DOHH2 (cell line): ENCODE data around the gene ASMTL.

Source experiments
- H3F3A ChIP-seq: fragments of 200-600 bp; sonication (generic), shearing (Covaris generic); 2 replicates; pipeline ENCODE4 v1.6.0; 2016; ENCODE audit warnings: antibody characterized with exemption, mild to moderate bottlenecking; ENCODE audit not compliant: control insufficient read depth, insufficient read depth
- H3K27ac ChIP-seq: fragments of 200-600 bp; sonication (generic); 2 replicates; pipeline ENCODE4 v1.5.1; 2014; ENCODE audit warnings: low read depth, mild to moderate bottlenecking, low read length, moderate library complexity
- H3K27me3 ChIP-seq: fragments of 200-600 bp; sonication (generic); 2 replicates; pipeline ENCODE4 v1.6.1; 2014; ENCODE audit warnings: mild to moderate bottlenecking, low read length, mixed read lengths; ENCODE audit not compliant: control insufficient read depth
- H3K36me3 ChIP-seq: fragments of 200-600 bp; sonication (generic); 2 replicates; pipeline ENCODE4 v1.6.1; 2014; ENCODE audit warnings: mild to moderate bottlenecking, low read length, moderate library complexity, mixed read lengths; ENCODE audit not compliant: control insufficient read depth
- H3K4me1 ChIP-seq: fragments of 200-600 bp; sonication (generic); 2 replicates; pipeline ENCODE4 v1.6.1; 2014; ENCODE audit warnings: mild to moderate bottlenecking, low read length, mixed read lengths; ENCODE audit not compliant: control insufficient read depth
- H3K4me2 ChIP-seq: fragments of 200-600 bp; sonication (generic); 2 replicates; pipeline ENCODE4 v1.6.0; 2014; ENCODE audit warnings: mild to moderate bottlenecking, low read length, moderate library complexity
- H3K4me3 ChIP-seq: fragments of 200-600 bp; sonication (generic); 2 replicates; pipeline ENCODE4 v1.5.1; 2014; ENCODE audit warnings: mild to moderate bottlenecking, low read length, mixed read lengths
- H3K79me2 ChIP-seq: fragments of 200-600 bp; sonication (generic); 2 replicates; pipeline ENCODE4 v1.6.1; 2014; ENCODE audit warnings: mild to moderate bottlenecking, low read length, mixed read lengths; ENCODE audit not compliant: control insufficient read depth
- H3K9me2 ChIP-seq: fragments of 200-600 bp; sonication (generic); replicated peaks from 2 replicates; pipeline ENCODE4 v1.6.1; 2014; ENCODE audit warnings: mild to moderate bottlenecking, low read length, mixed read lengths; ENCODE audit not compliant: control insufficient read depth
- H3K9me3 ChIP-seq: fragments of 200-600 bp; sonication (generic); 2 replicates; pipeline ENCODE4 v1.6.1; 2014; ENCODE audit warnings: antibody characterized with exemption, low read length, mixed read lengths; ENCODE audit not compliant: control insufficient read depth, insufficient read depth
- H4K20me1 ChIP-seq: fragments of 200-600 bp; sonication (generic); 2 replicates; pipeline ENCODE4 v1.6.0; 2014; ENCODE audit warnings: low read depth, mild to moderate bottlenecking, antibody characterized with exemption, low read length, moderate library complexity; ENCODE audit not compliant: control insufficient read depth, insufficient read depth
- CTCF ChIP-seq: fragments of 200-600 bp; sonication (generic); IDR thresholded peaks from one replicate; pipeline ENCODE4 v1.5.1; 2014; ENCODE audit warnings: antibody characterized with exemption, mild to moderate bottlenecking, low read depth, low read length; ENCODE audit not compliant: poor library complexity, severe bottlenecking
- EZH2phosphoT487 ChIP-seq: fragments of 200-600 bp; sonication (generic); IDR thresholded peaks from 2 replicates; pipeline ENCODE4 v1.6.1; 2017; ENCODE audit warnings: borderline replicate concordance, mild to moderate bottlenecking, antibody characterized with exemption, low read length, moderate library complexity, mixed read lengths

Gene ASMTL

GRCh38 chrX:1395646-1396216, 57.0 kb downstream of the ASMTL start:
- Histone ChIP-seq H3K9me3 (no peaks in the 10 kb centered on the region), H3F3A (peaks cover 6% of the 10 kb centered on the region), H3K4me3 (no peak overlapping the region), H4K20me1 (peaks cover 6% of the 10 kb centered on the region), H3K79me2 (peaks cover 58% of the 10 kb centered on the region), H3K36me3 (peaks cover 80% of the 10 kb centered on the region), H3K4me2 (peak overlapping the region; percentile 68; the same call in 1 of the 2 replicates), H3K27me3 (no peaks in the 10 kb centered on the region), H3K27ac (no peak overlapping the region), H3K9me2 (no peaks in the 10 kb centered on the region), H3K4me1 (peaks cover 31% of the 10 kb centered on the region)
- TF ChIP-seq EZH2phosphoT487: no peak
- TF ChIP-seq CTCF: no peak

GRCh38 chrX:1394731-1395501, 57.8 kb downstream of the ASMTL start:
- TF ChIP-seq CTCF (no peak), EZH2phosphoT487 (no peak)
- Histone ChIP-seq H3K4me3 (peak overlapping the region; percentile 99; the same call in 1 of the 2 replicates), H3K27ac (no peak overlapping the region), H3K9me2 (no peaks in the 10 kb centered on the region), H3K27me3 (no peaks in the 10 kb centered on the region), H3K9me3 (no peaks in the 10 kb centered on the region), H3K4me1 (peaks cover 39% of the 10 kb centered on the region), H4K20me1 (peaks cover 15% of the 10 kb centered on the region), H3K4me2 (peak overlapping the region; percentile 68), H3F3A (peaks cover 14% of the 10 kb centered on the region), H3K36me3 (peaks cover 82% of the 10 kb centered on the region), H3K79me2 (peaks cover 66% of the 10 kb centered on the region)

GRCh38 chrX:1393871-1394615, 58.7 kb downstream of the ASMTL start:
- H3K4me3 ChIP-seq: peak overlapping the region; percentile 99
- peaks cover 23% of the 10 kb centered on the region for H4K20me1 ChIP-seq
- no peak overlapping the region for H3K27ac ChIP-seq
- TF ChIP-seq EZH2phosphoT487 (no peak), CTCF (no peak)
- H3F3A ChIP-seq: peaks cover 21% of the 10 kb centered on the region
- peaks cover 82% of the 10 kb centered on the region for H3K36me3 ChIP-seq
- H3K9me2 ChIP-seq: no peaks in the 10 kb centered on the region
- no peaks in the 10 kb centered on the region for H3K9me3 ChIP-seq
- H3K4me1 ChIP-seq: peaks cover 45% of the 10 kb centered on the region
- peak overlapping the region; percentile 68 for H3K4me2 ChIP-seq
- peaks cover 75% of the 10 kb centered on the region for H3K79me2 ChIP-seq
- H3K27me3 ChIP-seq: no peaks in the 10 kb centered on the region
